ENCODE results near the gene NEDD9.

Gene NEDD9

GRCh38 chr6:11202513-11203305 is 29.8 kb downstream of the NEDD9 start:
- no peak for TF ChIP-seq CTCF (IDR thresholded peaks at IDR 0.05; ENCODE audit: control extremely low read depth, extremely low read depth, low read depth, missing control alignments)
- ChIA-PET POLR2A (interaction anchor here (1.1 kb wide), 1 partner anchor 30 kb away, joined by 3 read pairs; the partner anchor contains the start of gene NEDD9), CTCF (interaction anchor here (0.7 to 1.7 kb wide), 7 partner anchors 9 to 294 kb away, joined by 3 to 5 read pairs (median 3); no protein-coding TSS in a partner anchor)
- DNase-seq (ENCODE audit: extremely low spot score): no peak

- DNase-seq (ENCODE audit: extremely low spot score): no peak
- no peak for TF ChIP-seq CTCF (IDR thresholded peaks at IDR 0.05; ENCODE audit: control extremely low read depth, extremely low read depth, low read depth, missing control alignments)
- CTCF ChIA-PET: interaction anchor here (0.7 to 1.7 kb wide), 6 partner anchors 8 to 294 kb away, joined by 3 to 5 read pairs (median 4); no protein-coding TSS in a partner anchor
- POLR2A ChIA-PET: interaction anchor here (1.1 kb wide), 1 partner anchor 31 kb away, joined by 3 read pairs; the partner anchor contains the start of gene NEDD9
These were observed 30.5 kb downstream of the NEDD9 start for GRCh38 chr6:11201772-11202512.

DNA sequence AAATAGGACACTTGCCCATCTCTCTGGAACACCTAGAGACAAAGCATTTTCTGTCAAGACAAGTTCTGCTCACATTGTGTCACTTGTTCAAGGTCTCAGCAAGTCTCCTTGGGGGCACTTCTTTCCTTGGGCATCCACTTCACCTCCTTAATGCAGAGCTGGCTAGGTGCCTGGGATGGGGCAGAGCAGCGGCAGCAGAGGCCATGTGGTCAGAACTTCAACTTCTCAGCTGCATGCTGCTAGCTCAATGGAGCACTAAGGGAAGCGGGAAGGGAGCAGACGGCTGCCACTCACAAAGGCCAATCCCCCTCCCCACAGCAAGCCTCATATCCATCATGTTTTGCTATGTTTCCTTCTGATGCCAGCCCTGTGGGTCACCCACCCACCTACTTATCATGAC is 31.5 kb downstream of the NEDD9 start:
- ChIA-PET POLR2A (no interaction called here), CTCF (no interaction called here)

GRCh38 chr6:11200356-11200755 is 32.1 kb downstream of the NEDD9 start:
- DNase-seq (ENCODE audit: extremely low spot score): no peak
- TF ChIP-seq CTCF (IDR thresholded peaks at IDR 0.05; ENCODE audit: control extremely low read depth, extremely low read depth, low read depth, missing control alignments): no peak
- CTCF ChIA-PET: interaction anchor here (1.2 kb wide), 1 partner anchor 17 kb away, joined by 4 read pairs; no protein-coding TSS in a partner anchor
- POLR2A ChIA-PET: no interaction called here

More for the DNA sequence above, 31.5 kb downstream of the NEDD9 start:
- no peak for DNase-seq (ENCODE audit: extremely low spot score)
- no peak for TF ChIP-seq CTCF (IDR thresholded peaks at IDR 0.05; ENCODE audit: control extremely low read depth, extremely low read depth, low read depth, missing control alignments)

DNA sequence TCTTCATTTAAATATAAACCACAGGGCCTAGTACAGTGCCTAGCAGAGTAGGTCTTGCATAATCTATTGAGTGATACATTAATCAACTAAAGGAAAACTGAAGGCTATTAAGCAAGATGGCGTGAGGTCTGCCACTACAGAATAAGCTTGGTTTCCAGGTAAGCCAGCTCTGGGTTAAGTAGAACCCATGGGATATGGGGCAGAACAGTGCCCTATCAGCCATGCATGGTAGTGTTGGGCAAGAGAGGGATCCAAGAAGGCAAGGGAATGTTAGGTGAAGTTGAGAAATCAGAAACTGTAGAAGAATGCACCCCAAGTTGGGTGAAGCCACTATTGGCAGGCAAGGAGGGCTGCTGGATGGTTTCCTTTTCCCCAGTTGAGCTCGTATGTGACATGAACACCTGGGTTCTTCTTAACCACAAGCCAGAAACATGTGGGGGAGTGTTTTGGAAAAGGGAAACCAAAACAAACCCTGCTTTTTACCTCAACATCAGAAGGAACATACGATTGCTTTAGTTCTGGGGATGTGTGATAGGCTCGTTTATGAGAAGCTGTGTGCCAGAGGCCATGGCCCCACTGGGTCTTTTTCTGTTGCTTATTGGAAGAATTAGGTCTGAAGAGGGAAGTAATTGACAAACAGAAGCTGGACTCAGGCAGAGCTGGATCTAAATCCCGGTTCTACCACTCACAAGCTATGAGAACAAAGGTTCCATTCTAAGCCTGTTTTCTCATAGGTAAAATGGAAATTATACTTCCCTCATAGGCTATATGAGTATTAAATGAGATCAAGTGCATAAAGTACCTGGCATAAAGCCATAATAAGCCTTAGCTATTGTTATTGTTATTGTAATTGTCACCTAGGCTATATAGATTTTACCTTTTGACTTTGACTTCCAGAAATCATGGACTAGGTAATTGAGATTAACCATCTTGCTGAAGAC is 33.5 kb downstream of the NEDD9 start:
- DNase-seq (ENCODE audit: extremely low spot score): peak; percentile 20
- CTCF ChIA-PET: interaction anchor here (0.9 to 2.0 kb wide), 8 partner anchors 14 to 317 kb away, joined by 3 to 13 read pairs (median 3); no protein-coding TSS in a partner anchor
- TF ChIP-seq CTCF (IDR thresholded peaks at IDR 0.05; ENCODE audit: control extremely low read depth, extremely low read depth, low read depth, missing control alignments): no peak
- POLR2A ChIA-PET: interaction anchor here (1.3 kb wide), 1 partner anchor 8 kb away, joined by 3 read pairs; no protein-coding TSS in a partner anchor
